Activated CD8-positive, alpha-beta memory T cell treated with anti-CD3 and anti-CD28 coated beads, Interleukin-2, amount 50 U/mL, for 4 hours (primary cell): Measurements from ENCODE around the gene CA12.

ENCODE experiments used
- DNase-seq: peaks from one replicate; pipeline ENCODE4 v3.0.0-alpha.2; 2020

Gene CA12

GRCh38 chr15:63374686-63375520 lies 6.7 kb downstream of the CA12 start:
- DNase-seq, result no peak

- no peak for DNase-seq
Observed at GRCh38 chr15:63373866-63374548, 7.6 kb downstream of the CA12 start.

DNA sequence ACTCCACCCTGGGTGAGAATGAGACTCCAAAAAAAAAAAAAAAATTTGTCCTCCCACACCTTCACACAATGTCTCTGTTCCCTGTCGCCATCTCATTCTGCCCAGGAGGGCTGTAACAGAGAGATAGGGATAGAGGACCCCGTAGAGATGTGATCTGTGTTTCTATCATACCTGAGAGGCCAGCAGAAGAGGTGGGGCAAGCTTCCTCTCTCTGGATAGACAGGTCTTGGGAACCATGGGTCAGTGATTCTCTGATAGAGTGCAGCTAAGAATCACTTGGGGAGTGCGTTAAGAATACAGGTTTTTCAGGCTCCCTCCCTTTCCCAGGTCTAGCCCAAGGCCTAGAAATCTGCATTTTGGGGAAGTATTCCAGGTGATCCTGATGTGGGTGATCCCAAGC lies 8.3 kb downstream of the CA12 start:
- no peak for DNase-seq

DNA sequence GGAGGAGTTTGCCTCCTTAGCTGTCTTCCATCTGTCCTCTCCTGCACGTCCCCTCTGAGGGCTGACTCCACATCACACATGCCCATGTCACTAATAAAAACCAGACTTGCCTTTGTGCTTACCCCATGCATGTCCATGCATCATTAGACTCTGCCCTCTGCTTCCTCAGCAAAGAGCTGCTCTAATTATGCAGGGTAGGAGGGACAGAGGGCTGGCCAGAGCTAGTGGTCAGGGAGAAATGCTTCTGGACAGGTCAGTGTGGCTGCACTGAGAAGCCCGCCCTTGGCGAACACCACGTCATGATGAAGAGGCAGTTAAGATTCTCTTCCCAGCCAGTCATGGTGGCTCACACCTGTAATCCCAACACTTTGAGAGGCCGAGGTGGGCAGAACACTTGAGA lies 8.9 kb downstream of the CA12 start:
- DNase-seq, result no peak

GRCh38 chr15:63372018-63372705 lies 9.5 kb downstream of the CA12 start:
- no peak for DNase-seq

DNA sequence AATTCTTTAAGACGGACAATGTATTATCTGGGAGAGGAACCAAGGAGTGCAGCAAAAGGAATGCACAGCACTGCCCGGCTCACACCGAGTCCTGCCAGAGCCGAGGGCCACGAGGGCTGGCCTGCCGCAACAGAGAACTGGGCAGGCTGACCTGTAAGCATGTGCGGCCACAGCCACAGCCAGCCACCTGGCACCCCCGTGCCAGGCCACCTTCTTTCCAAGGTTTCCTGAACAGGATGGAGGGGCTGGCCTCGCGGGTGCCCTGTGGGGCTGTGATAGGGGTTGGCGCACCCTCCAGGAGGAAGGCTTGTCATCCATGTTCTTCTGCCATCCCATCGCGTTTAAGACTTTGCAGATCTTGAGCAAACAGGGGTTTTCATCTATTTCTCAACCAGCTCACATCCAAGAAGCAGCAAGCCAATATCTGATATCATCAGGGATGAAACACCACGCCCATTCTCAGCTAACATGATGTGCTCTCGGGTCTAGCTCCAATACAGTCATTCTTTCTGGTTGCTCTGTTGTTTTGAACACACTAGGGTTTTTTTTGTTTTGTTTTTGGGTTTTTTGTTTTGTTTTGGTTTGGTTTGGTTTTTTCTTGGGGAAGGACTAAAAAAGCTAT lies 10.2 kb downstream of the CA12 start:
- DNase-seq, result no peak

DNA sequence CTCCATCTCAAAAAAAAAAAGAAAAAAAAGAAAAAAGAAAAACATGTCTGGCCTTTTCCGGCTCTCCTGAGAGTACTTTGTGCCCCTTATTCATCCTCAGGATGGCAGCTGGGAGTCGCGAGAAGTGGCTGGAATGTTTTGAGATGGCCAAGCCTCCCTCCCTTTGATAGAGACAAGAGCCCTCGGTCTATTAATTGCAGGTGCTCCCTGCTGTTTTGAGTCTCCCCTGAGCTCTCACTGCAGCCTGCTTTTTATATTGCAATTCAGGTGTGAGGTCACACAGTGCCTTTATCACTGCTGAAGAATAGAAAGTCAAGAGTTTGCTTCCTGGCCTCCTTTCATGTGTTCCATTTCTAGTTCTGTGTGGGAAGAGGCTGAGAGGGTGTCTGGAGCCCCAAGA lies 10.9 kb downstream of the CA12 start:
- no peak for DNase-seq

DNA sequence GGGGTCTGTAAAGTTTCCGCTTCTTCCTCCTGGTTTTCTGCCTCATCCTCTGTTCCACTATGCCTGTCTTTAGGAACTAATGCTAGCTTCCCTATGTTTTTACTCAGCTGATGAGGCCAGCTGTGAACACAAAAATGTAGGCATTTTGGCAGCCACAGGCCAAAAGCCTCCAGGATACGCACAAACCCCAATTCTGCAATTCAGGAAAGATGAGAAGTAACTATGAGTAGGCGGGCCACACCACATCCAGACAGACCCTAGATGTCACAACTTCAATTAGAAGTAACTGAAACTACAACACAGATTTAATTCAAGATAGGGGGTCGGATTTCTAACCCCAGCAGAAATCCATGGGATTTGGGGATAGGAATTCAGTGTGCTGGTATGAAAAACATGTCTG lies 11.9 kb downstream of the CA12 start:
- DNase-seq, result no peak

DNA sequence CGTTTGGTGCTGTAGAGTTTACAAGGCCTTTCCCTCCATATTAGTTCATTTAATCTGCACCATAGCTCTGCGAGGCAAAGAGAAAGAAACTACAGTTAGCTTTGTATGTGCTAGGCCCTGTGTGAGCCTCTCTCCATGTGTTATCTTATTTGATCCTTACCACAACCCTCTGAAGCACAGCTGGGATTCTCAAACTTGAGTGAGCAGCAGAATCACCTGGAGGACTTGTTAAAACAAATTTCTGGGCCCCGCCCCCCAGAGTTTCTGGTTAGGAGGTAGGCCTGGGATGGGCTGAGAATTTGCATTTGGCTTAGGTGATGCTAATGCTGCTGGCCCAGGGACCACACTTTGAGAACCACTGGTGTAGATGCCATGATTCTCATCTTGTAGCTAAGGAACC lies 12.3 kb downstream of the CA12 start:
- no peak for DNase-seq

DNA sequence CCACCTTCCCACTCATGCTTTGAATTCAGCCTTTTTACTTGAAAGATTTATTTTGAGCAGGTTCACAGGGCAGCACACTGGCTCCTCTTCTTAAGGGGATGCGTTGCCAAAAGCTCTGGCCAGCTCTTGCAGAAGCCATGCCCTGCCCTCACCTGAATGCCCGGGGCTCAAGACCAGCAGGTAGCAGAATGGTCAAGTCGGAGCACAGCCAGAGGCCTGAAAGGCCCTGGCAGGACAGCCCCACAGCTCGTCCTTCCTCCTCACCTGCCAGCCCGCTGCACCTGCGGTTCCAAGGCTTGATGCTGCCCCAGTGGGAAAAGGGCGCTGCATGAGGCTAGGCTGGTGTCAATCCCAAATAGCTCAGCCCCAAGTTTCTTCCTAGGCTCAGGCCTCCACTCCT lies 13.1 kb downstream of the CA12 start:
- no peak for DNase-seq

- no peak for DNase-seq
Observed at GRCh38 chr15:63367900-63368299, 13.7 kb downstream of the CA12 start.

DNA sequence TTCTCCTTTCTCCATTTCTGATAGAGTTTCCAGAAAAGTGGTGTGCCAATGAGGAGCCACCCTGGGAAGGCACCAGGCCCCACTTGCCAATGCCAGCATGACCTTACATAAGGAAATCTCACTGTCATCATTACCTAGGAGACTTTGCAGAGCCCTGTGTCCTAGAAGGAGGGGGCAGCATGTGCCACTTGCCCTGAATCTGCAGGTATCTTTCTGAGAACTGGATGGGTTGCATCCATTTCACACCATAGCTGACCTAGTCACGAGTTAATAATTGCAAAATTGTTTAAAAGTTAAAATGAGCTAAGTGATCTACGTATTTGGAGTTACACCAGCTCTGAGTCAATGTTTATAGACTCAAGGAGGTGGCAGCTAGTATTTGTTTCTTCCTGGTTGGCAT lies 14.3 kb downstream of the CA12 start:
- no peak for DNase-seq

DNA sequence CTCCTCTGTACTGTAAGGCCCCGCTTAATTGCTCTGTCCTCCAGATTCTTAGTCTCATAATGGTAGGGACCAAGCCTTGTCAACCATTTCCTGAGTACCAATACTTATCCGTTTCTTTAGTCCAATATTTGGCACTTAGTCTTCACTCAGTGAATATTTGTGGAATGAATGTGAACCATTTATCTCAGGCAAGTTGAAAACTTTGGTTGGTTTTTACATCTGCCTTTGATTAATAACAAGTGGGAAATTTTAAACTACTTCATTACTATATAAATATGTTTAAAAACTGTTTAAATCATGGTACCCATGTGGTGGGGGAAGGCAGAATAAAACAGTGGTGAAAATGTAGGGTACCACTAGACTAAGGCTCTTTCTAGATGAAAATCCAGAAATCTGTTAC lies 15.2 kb downstream of the CA12 start:
- no peak for DNase-seq

DNA sequence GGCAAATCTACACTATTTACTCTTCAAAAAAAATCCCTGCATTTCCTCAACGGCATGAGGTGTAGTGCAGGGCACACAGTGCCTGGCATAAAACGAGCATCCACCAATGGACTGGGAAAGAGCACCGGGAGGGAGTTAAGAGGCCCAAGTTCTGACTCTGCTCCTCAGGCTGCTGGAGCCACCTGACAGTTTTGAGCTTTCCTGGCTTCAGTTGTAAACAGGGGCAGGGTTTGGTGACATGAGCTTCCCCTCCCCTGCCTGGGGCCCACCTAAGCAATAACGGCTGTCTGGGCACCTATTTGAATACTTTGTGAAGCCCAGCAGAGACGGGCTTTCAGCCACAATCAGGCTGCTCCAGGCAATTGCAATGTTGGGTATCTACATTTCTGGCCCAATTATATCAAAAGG lies 16.4 kb downstream of the CA12 start:
- DNase-seq, result no peak

- DNase-seq, result no peak
Observed at GRCh38 chr15:63364399-63365272, 17.0 kb downstream of the CA12 start.

GRCh38 chr15:63363292-63363691 lies 18.4 kb downstream of the CA12 start:
- DNase-seq, result no peak

DNA sequence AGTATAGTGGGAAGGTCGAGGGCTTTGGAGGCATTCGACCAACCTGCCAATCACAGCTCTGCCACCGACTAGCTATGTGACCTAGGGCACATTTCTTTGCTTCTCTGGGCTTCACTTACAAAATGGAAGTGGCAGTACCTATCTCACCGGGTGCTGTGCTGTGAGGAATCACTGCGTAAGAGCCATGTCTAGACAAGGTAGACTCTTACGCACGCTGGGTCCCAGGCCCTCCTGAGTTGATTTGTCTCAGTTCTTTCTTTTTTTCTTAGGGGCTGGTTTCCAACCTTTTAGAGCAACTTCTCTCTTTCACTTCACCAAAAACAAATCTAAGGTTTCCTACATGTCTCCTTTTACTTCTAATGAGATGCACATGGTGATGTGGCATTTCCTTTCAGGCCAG lies 18.8 kb downstream of the CA12 start:
- DNase-seq, result no peak

DNA sequence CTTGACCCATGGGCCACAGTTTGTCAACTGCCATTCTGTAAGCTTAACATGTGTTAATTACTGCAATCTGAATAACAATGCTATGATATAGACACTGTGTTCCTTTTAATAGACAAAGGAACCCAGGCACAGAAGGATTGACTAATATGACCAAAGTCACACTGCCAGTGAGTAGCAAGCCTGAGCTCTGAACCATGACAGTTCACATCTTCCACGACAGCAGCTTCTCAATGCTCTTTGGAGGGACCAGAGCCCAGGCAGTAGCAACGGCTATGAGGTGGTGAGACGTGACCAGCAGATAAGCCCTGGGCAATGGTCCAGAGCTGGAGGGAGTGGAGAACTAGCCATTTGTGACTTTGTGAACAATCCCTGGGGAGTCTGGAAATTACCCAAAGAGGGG lies 19.4 kb downstream of the CA12 start:
- no peak for DNase-seq

GRCh38 chr15:63360170-63360569 lies 21.5 kb downstream of the CA12 start:
- DNase-seq, result no peak

DNA sequence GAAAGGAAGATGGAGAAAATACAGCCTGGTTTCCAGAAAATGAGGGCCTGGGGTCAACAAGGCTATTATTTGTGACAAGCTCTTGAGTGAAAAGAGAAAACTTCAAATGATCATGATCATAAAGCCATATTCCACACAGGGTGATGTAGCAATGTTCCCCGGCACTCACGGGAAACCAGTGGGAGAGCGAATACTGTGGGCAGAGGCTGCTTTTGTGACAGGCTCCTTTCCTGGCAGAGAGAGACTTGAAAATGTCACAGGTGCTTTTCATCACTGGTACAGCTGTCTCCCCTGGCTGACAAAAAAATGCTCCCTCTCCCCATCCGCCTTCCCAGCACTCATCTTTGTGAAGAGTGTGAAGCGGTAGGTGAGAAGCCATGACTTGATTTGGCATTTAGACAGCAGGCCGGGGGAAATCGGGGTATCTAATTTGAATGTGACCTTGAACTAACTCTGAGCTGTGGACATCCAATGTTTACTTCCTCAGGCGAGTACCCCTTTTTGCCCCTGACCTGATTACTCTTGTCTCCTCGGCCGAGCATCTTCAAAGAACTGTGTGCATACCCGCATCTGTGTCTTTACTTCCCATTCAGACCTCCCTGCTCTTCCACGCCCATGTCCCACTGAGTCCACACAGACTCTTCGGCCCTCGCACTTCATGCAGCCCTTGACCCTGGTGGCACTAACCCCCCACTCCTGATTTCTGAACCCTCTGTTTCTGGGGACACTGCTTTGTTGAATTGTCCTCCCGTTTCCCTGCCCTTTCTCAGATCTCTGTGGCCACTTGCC lies 23.2 kb downstream of the CA12 start:
- no peak for DNase-seq

DNA sequence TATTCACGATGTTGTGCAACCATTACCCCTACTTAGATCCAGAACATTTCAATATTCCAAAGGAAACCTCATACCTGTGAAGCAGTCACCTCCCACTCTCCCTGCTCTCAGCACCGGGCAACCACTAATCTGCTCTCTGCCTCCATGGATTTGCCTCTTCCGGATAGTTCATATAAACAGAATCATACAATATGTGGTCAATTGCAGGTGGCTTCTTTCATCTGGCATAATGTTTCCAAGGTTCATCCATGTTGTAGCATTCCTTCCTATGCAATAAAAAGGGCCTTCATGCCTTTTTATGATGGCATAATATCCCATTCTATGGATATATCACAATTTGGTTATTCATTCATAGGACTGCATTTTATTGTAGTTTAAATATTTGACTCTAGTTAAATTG lies 23.9 kb downstream of the CA12 start:
- no peak for DNase-seq

DNA sequence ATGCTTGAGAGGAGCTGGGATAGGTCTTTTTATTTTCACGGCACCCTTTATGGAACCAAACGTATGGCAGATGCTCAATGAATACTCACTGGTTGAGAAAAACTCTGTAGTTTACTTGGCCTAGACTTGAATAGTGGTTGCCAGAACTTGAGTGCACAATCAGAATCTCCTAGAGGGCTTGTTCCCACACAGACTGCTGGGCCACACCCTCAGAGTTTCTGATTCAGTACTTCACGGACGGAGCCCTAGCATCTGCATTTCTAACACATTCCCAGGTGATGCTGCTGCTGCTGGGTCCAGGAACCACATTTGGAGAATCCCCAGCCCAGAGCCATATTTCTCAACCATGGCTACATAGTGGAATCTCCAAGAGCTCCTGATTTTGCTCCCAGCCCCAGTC lies 24.6 kb downstream of the CA12 start:
- DNase-seq, result no peak
